ENCODE measurements around the gene SULT4A1.

Gene SULT4A1

DNA sequence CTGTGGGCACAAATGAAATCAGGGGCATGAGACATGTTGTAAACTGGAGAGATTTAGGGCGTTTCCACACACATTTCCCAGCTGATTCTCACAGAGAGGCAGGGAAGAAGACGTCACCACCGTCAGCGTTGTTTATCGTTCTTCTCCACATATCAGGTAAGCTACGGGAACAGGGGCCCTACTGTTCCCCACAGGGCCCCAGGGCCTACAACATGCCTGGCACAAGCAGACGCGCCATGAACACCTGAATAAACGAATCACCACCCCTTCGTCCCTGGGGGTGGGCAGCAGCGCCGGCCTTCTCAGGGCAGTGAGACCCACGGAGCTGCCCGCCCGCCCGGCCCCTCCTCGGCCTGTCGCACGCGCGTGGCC, 50.5 kb downstream of the SULT4A1 start:
- Histone ChIP-seq H3K36me3 (ENCODE audit: insufficient read depth, insufficient read length, low read length) (peaks cover 4% of the 10 kb centered on the region), H3K4me3 (ENCODE audit: insufficient read length, low read depth) (peak overlapping the region; percentile 80), H3K9me3 (ENCODE audit: insufficient read depth, low read length) (no peaks in the 10 kb centered on the region), H3K27me3 (ENCODE audit: insufficient read depth, insufficient read length) (no peaks in the 10 kb centered on the region), H3K4me1 (ENCODE audit: insufficient read depth, insufficient read length) (no peaks in the 10 kb centered on the region), H3K9ac (ENCODE audit: insufficient read length, low read depth) (peak overlapping the region; percentile 89)
- no peak for TF ChIP-seq ZNF274 (IDR thresholded peaks at IDR 0.05; ENCODE audit: low read depth, low read length)
- TF ChIP-seq SUZ12 (IDR thresholded peaks at IDR 0.05; ENCODE audit: extremely low read depth, insufficient read depth, insufficient read length) = no peak
- TF ChIP-seq YY1 (IDR thresholded peaks at IDR 0.05; ENCODE audit: insufficient read depth, insufficient read length) = no peak
- DNase-seq (ENCODE audit: low read depth, low spot score) = no peak

DNA sequence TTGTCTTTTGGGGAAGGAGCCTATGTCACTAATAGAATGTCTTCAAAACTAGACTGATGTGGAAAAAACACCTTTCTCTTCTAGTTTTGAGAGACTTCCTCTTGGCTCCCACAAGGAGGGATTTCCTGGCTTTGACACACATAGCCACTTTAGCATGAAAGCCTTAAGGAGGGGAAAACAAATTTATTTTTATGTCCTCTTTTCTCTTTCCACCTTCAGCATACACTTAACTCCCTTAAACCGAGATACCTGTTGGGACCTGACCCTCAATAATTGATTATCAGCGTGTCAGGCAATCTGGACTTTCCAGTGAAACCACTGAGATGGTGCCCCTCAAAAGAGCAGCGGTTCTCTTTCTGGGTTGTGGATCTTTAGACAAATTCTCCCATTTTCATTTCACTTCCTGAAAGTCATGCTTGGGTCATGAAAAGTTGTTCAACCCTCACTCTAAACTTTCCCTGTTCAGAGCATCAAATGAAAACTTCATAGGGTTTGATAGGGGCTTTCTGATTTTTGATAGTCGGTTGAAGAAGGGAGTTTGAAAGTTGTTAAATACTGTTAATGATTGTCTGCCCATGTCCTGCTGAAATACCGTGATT, 59.3 kb downstream of the SULT4A1 start:
- TF ChIP-seq YY1 (IDR thresholded peaks at IDR 0.05; ENCODE audit: insufficient read depth, insufficient read length) (no peak), ZNF274 (IDR thresholded peaks at IDR 0.05; ENCODE audit: low read depth, low read length) (no peak)
- Histone ChIP-seq H3K27me3 (ENCODE audit: insufficient read depth, insufficient read length) (no peaks in the 10 kb centered on the region), H3K36me3 (ENCODE audit: insufficient read depth, insufficient read length, low read length) (no peaks in the 10 kb centered on the region), H3K4me1 (ENCODE audit: insufficient read depth, insufficient read length) (no peaks in the 10 kb centered on the region), H3K9me3 (ENCODE audit: insufficient read depth, low read length) (peaks cover 9% of the 10 kb centered on the region; the same call in 1 of the 2 replicates), H3K9ac (ENCODE audit: insufficient read length, low read depth) (no peak overlapping the region), H3K4me3 (ENCODE audit: insufficient read length, low read depth) (no peak overlapping the region)
- DNase-seq (ENCODE audit: low read depth, low spot score) = no peak

DNA sequence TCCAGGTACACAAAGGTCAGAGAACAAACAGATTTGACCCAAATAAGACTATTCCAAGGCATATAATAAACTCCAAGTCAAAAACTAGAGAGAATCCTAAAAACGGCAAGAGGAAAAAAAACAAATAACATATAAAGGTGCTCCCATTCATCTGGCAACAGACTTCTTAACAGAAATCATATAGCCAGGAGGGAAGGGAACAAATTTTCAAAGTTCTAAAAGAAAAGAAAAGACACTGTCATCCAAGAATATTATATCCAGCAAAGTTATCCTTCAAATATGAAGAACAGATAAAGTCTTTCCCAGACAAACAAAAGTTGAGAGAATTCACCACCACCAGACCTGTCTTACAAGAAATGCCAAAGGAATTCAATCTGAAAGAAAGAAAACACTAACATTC, 61.3 kb downstream of the SULT4A1 start:
- no peaks in the 10 kb centered on the region for H3K36me3 ChIP-seq (ENCODE audit: insufficient read depth, insufficient read length, low read length)
- no peak overlapping the region for H3K4me3 ChIP-seq (ENCODE audit: insufficient read length, low read depth)
- H3K27me3 ChIP-seq (ENCODE audit: insufficient read depth, insufficient read length) = no peaks in the 10 kb centered on the region
- no peak overlapping the region for H3K9ac ChIP-seq (ENCODE audit: insufficient read length, low read depth)
- peaks cover 9% of the 10 kb centered on the region; the same call in 1 of the 2 replicates for H3K9me3 ChIP-seq (ENCODE audit: insufficient read depth, low read length)
- TF ChIP-seq YY1 (IDR thresholded peaks at IDR 0.05; ENCODE audit: insufficient read depth, insufficient read length) (no peak), ZNF274 (IDR thresholded peaks at IDR 0.05; ENCODE audit: low read depth, low read length) (no peak), SUZ12 (IDR thresholded peaks at IDR 0.05; ENCODE audit: extremely low read depth, insufficient read depth, insufficient read length) (no peak)
- DNase-seq (ENCODE audit: low read depth, low spot score) = no peak
- no peaks in the 10 kb centered on the region for H3K4me1 ChIP-seq (ENCODE audit: insufficient read depth, insufficient read length)

DNA sequence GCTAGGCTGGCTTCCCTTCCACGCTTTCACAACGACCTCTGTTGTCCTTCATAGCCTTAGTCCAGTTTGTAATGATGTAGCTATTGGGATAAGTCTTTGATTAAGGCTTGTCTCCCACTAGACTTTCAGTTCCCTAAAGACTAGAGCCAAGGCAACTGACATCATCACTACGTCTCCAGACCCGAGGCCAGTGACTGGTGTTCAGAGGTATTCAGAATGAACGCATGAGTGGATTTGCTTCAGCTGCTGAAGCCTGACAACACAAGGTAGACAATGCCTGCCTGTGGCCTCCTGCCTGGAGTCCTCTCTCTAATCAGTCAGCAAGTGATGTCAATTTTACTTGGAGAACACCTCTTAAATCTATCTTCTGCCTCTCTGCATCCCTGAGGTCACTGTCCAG, 63.8 kb downstream of the SULT4A1 start:
- Histone ChIP-seq H3K4me1 (ENCODE audit: insufficient read depth, insufficient read length) (no peaks in the 10 kb centered on the region), H3K36me3 (ENCODE audit: insufficient read depth, insufficient read length, low read length) (no peaks in the 10 kb centered on the region), H3K9ac (ENCODE audit: insufficient read length, low read depth) (no peak overlapping the region), H3K9me3 (ENCODE audit: insufficient read depth, low read length) (peaks cover 9% of the 10 kb centered on the region; the same call in 1 of the 2 replicates), H3K4me3 (ENCODE audit: insufficient read length, low read depth) (no peak overlapping the region), H3K27me3 (ENCODE audit: insufficient read depth, insufficient read length) (no peaks in the 10 kb centered on the region)
- DNase-seq (ENCODE audit: low read depth, low spot score) = no peak
- no peak for TF ChIP-seq SUZ12 (IDR thresholded peaks at IDR 0.05; ENCODE audit: extremely low read depth, insufficient read depth, insufficient read length)
- no peak for TF ChIP-seq YY1 (IDR thresholded peaks at IDR 0.05; ENCODE audit: insufficient read depth, insufficient read length)
- no peak for TF ChIP-seq ZNF274 (IDR thresholded peaks at IDR 0.05; ENCODE audit: low read depth, low read length)

DNA sequence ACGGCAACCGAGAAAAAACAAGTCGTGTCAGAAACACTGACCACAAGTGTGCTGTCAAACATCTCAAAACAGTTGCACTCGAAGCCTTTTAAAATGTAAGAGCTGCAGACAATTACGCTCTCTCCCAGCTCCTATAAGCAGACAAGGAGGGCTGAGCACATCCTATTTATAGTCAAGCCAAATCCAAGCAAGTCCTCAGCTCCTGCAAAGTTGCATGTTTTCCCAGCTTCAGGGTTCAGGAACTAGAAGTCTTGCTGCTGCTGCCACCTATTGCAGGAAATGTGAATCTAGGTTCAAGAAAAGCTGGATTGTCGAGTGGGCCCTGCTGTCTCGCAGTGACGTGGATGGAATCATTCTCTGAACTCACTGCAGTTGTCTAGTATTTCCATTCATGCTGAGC, 65.7 kb downstream of the SULT4A1 start:
- TF ChIP-seq YY1 (IDR thresholded peaks at IDR 0.05; ENCODE audit: insufficient read depth, insufficient read length) = no peak
- TF ChIP-seq SUZ12 (IDR thresholded peaks at IDR 0.05; ENCODE audit: extremely low read depth, insufficient read depth, insufficient read length) = no peak
- no peak for TF ChIP-seq ZNF274 (IDR thresholded peaks at IDR 0.05; ENCODE audit: low read depth, low read length)

DNA sequence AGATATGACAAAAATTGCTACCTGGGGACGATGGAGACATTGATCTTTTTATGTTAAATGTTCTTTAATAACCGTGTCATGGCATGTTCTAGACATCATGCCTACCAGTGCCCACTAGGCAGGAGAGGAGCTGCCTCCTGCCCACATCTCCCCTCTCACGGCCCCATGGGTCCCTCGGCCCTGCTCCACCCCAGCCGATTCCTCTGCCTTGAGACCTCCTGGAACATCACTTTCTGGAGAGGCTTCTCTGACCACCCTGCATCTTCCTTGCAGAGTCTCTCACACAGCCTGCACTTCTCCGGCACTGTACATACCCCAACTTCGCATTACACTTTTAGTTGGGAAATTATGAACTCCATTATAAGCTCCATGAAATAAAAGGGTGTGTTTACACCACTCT, 67.0 kb downstream of the SULT4A1 start:
- H3K4me3 ChIP-seq (ENCODE audit: insufficient read length, low read depth) = no peak overlapping the region
- TF ChIP-seq SUZ12 (IDR thresholded peaks at IDR 0.05; ENCODE audit: extremely low read depth, insufficient read depth, insufficient read length) = no peak
- DNase-seq (ENCODE audit: low read depth, low spot score) = no peak
- no peaks in the 10 kb centered on the region for H3K36me3 ChIP-seq (ENCODE audit: insufficient read depth, insufficient read length, low read length)
- no peaks in the 10 kb centered on the region for H3K4me1 ChIP-seq (ENCODE audit: insufficient read depth, insufficient read length)
- H3K9ac ChIP-seq (ENCODE audit: insufficient read length, low read depth) = no peak overlapping the region
- H3K9me3 ChIP-seq (ENCODE audit: insufficient read depth, low read length) = no peaks in the 10 kb centered on the region
- H3K27me3 ChIP-seq (ENCODE audit: insufficient read depth, insufficient read length) = no peaks in the 10 kb centered on the region

More for the DNA sequence above, 65.7 kb downstream of the SULT4A1 start:
- Histone ChIP-seq H3K4me3 (ENCODE audit: insufficient read length, low read depth) (no peak overlapping the region), H3K9ac (ENCODE audit: insufficient read length, low read depth) (no peak overlapping the region), H3K4me1 (ENCODE audit: insufficient read depth, insufficient read length) (no peaks in the 10 kb centered on the region), H3K9me3 (ENCODE audit: insufficient read depth, low read length) (peaks cover 9% of the 10 kb centered on the region; the same call in 1 of the 2 replicates), H3K36me3 (ENCODE audit: insufficient read depth, insufficient read length, low read length) (no peaks in the 10 kb centered on the region), H3K27me3 (ENCODE audit: insufficient read depth, insufficient read length) (no peaks in the 10 kb centered on the region)
- peak; percentile 38 for DNase-seq (ENCODE audit: low read depth, low spot score)

DNA sequence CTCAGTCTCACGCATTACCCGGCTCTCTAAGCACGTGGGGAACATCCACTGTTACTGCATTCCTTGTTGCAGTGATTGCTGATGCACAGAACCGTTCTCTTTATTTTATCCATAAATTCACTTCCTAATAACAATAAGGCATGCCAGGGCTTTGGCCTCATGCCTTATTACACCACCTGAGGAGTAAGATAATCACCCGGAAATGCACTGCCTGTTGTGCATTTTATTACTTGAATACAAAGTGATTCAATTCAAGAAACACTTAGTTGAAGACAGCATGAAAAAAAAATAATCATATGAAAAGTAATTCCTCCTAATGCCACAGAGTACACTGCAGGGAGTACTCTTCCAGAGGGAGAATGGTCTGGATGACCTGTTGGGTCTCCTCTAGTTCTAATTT, 69.4 kb downstream of the SULT4A1 start:
- DNase-seq (ENCODE audit: low read depth, low spot score) = no peak
- Histone ChIP-seq H3K4me3 (ENCODE audit: insufficient read length, low read depth) (no peak overlapping the region), H3K36me3 (ENCODE audit: insufficient read depth, insufficient read length, low read length) (no peaks in the 10 kb centered on the region), H3K4me1 (ENCODE audit: insufficient read depth, insufficient read length) (no peaks in the 10 kb centered on the region), H3K9me3 (ENCODE audit: insufficient read depth, low read length) (no peaks in the 10 kb centered on the region), H3K9ac (ENCODE audit: insufficient read length, low read depth) (no peak overlapping the region), H3K27me3 (ENCODE audit: insufficient read depth, insufficient read length) (no peaks in the 10 kb centered on the region)
- TF ChIP-seq SUZ12 (IDR thresholded peaks at IDR 0.05; ENCODE audit: extremely low read depth, insufficient read depth, insufficient read length) (no peak), ZNF274 (IDR thresholded peaks at IDR 0.05; ENCODE audit: low read depth, low read length) (no peak), YY1 (IDR thresholded peaks at IDR 0.05; ENCODE audit: insufficient read depth, insufficient read length) (no peak)

Data from NT2/D1 (cell line).